ENCODE results near the gene WHRN.

GRCh38 chr9:114378016-114378415, 127.3 kb downstream of the WHRN start:
- no peak for TF ChIP-seq CTCF (IDR thresholded peaks at IDR 0.05; ENCODE audit: low read depth, low read length)
- TF ChIP-seq MAX (IDR thresholded peaks at IDR 0.05; ENCODE audit: low read depth, low read length): no peak
- no peak for TF ChIP-seq POLR2A (IDR thresholded peaks at IDR 0.05; ENCODE audit: extremely low read depth, insufficient read length)
- no peak for TF ChIP-seq MYC (IDR thresholded peaks at IDR 0.05; ENCODE audit: low read depth, low read length)

Data from NB4 (cell line).